Neuronal stem cell (in vitro differentiated cells): Measurements from ENCODE around the gene CDK11A.

Experiments
- DNase-seq: peaks from one replicate; pipeline ENCODE4 v3.0.0-alpha.2; 2013; ENCODE audit warnings: low spot score
- H2AFZ ChIP-seq: one replicate; pipeline ENCODE4 v1.6.1; 2013; ENCODE audit warnings: mild to moderate bottlenecking, low read length, inconsistent platforms
- H2AK5ac ChIP-seq: 2 replicates; pipeline ENCODE4 v1.6.1; 2013; ENCODE audit warnings: low read depth, mild to moderate bottlenecking, inconsistent platforms, low read length, moderate library complexity, mixed read lengths
- H2BK120ac ChIP-seq: 2 replicates; pipeline ENCODE4 v1.6.1; 2013; ENCODE audit warnings: low read depth, mild to moderate bottlenecking, inconsistent platforms, low read length, moderate library complexity, mixed read lengths
- H2BK12ac ChIP-seq: one replicate; pipeline ENCODE4 v1.6.1; 2013; ENCODE audit warnings: low read length, inconsistent platforms
- H2BK15ac ChIP-seq: 2 replicates; pipeline ENCODE4 v1.6.1; 2013; ENCODE audit warnings: mild to moderate bottlenecking, low read length, inconsistent platforms, mixed read lengths
- H2BK5ac ChIP-seq: one replicate; pipeline ENCODE4 v1.6.1; 2013; ENCODE audit warnings: inconsistent platforms, mild to moderate bottlenecking, low read length, moderate library complexity
- H3K14ac ChIP-seq: one replicate; pipeline ENCODE4 v1.6.1; 2013; ENCODE audit warnings: low read length, inconsistent platforms
- H3K18ac ChIP-seq: 2 replicates; pipeline ENCODE4 v1.6.1; 2013; ENCODE audit warnings: low read length, inconsistent platforms
- H3K23ac ChIP-seq: 2 replicates; pipeline ENCODE4 v1.6.1; 2013; ENCODE audit warnings: low read depth, mild to moderate bottlenecking, mixed read lengths, low read length, inconsistent platforms; ENCODE audit not compliant: poor library complexity
- H3K27ac ChIP-seq: replicated peaks from 3 replicates; pipeline ENCODE4 v1.5.1; 2013; ENCODE audit warnings: low read length, inconsistent platforms
- H3K27me3 ChIP-seq, 3 experiments: 2 replicates each; pipeline ENCODE4 v1.6.1; 2013; ENCODE audit warnings: low read length in 3 of 3, mild to moderate bottlenecking in 2 of 3, inconsistent platforms in 1 of 3, low read depth in 1 of 3, mixed read lengths in 1 of 3, moderate library complexity in 1 of 3; ENCODE audit not compliant: control insufficient read depth in 3 of 3, insufficient read depth in 3 of 3
- H3K36me3 ChIP-seq, 2 donors: replicated peaks in 1 of 2; 2 replicates each; pipeline ENCODE4 v1.6.1; 2013; ENCODE audit warnings: low read length in 2 of 2; ENCODE audit not compliant: control insufficient read depth in 2 of 2, insufficient read depth in 2 of 2
- H3K4ac ChIP-seq: 2 replicates; pipeline ENCODE4 v1.6.1; 2013; ENCODE audit warnings: inconsistent platforms, mild to moderate bottlenecking, low read length, moderate library complexity
- H3K4me1 ChIP-seq, 2 donors: 1 replicate in 1 of 2; 2 replicates in 1 of 2; pipeline ENCODE4 v1.6.1; 2013; ENCODE audit warnings: low read length in 2 of 2, low read depth in 1 of 2; ENCODE audit not compliant: control insufficient read depth in 2 of 2, insufficient read depth in 1 of 2
- H3K4me2 ChIP-seq: one replicate; pipeline ENCODE4 v1.6.1; 2013; ENCODE audit warnings: mild to moderate bottlenecking, low read length, inconsistent platforms; ENCODE audit not compliant: insufficient read depth, poor library complexity, severe bottlenecking
- H3K4me3 ChIP-seq, 2 donors: 2 replicates each; pipeline ENCODE4 v1.5.1; 2013; ENCODE audit warnings: low read length in 2 of 2, mild to moderate bottlenecking in 2 of 2, inconsistent platforms in 1 of 2, moderate library complexity in 1 of 2
- H3K79me1 ChIP-seq: one replicate; pipeline ENCODE4 v1.6.1; 2013; ENCODE audit warnings: low read depth, mild to moderate bottlenecking, inconsistent platforms, low read length, moderate library complexity
- H3K9ac ChIP-seq: one replicate; pipeline ENCODE4 v1.6.1; 2013; ENCODE audit warnings: mild to moderate bottlenecking, low read depth, low read length, inconsistent platforms; ENCODE audit not compliant: poor library complexity
- H3K9me3 ChIP-seq, 2 donors: replicated peaks in 1 of 2; 2 replicates each; pipeline versions ENCODE3 to v1.6.1; 2013; ENCODE audit warnings: low read length in 2 of 2, mild to moderate bottlenecking in 2 of 2, inconsistent platforms in 1 of 2, low read depth in 1 of 2, mixed read lengths in 1 of 2, moderate library complexity in 1 of 2; ENCODE audit not compliant: control insufficient read depth in 2 of 2, insufficient read depth in 1 of 2
- H4K8ac ChIP-seq: one replicate; pipeline ENCODE4 v1.6.1; 2013; ENCODE audit warnings: low read depth, mild to moderate bottlenecking, inconsistent platforms, low read length, moderate library complexity
- H4K91ac ChIP-seq: one replicate; pipeline ENCODE4 v1.6.1; 2013; ENCODE audit warnings: low read length, low read depth, mild to moderate bottlenecking, inconsistent platforms; ENCODE audit not compliant: poor library complexity
- WGBS, 2 donors: extraction: QIAGEN DNeasy Blood & Tissue Kit; methylation state at CpG; one replicate each; pipeline ENCODE4 v1.1.7; 2013; ENCODE audit warnings: missing lambda C conversion rate in 2 of 2, mixed read lengths in 1 of 2; ENCODE audit not compliant: insufficient read length in 2 of 2, insufficient replicate concordance in 1 of 2; ENCODE audit errors: extremely low coverage in 2 of 2; 5-methylcytosine and 5-hydroxymethylcytosine counted together

CDK11A gene

GRCh38 chr1:1758692-1759455 lies 34.7 kb upstream of the CDK11A start:
- Histone ChIP-seq H4K91ac (no peak overlapping the region), H3K27ac (no peak overlapping the region), H3K18ac (no peak overlapping the region), H3K4me1 (peaks cover 0 to 4% of the 10 kb centered on the region in 2 donors), H3K27me3 (no peaks in the 10 kb centered on the region), H2BK12ac (no peak overlapping the region), H3K4me2 (no peak overlapping the region), H3K36me3 (peaks cover 53 to 91% of the 10 kb centered on the region in 2 donors), H2BK15ac (no peak overlapping the region), H4K8ac (no peak overlapping the region), H3K9me3 (no peaks in the 10 kb centered on the region), H3K4ac (no peak overlapping the region), H2AK5ac (no peak overlapping the region), H3K23ac (peak overlapping the region; percentile 92), H3K79me1 (peaks cover 30% of the 10 kb centered on the region), H3K14ac (no peak overlapping the region), H2BK5ac (no peak overlapping the region), H2AFZ (no peak overlapping the region), H2BK120ac (no peak overlapping the region), H3K9ac (peak overlapping the region; percentile 44), H3K4me3 (peak overlapping the region in 1 of 2 donors; percentile 27)
- DNase-seq, result no peak
- WGBS, 2 donors, result no CpG with 5 or more reads among the region's 34 CpGs

- H3K79me1 ChIP-seq, result peaks cover 29% of the 10 kb centered on the region
- H2AFZ ChIP-seq, result no peak overlapping the region
- H2BK120ac ChIP-seq, result no peak overlapping the region
- H3K27ac ChIP-seq, result no peak overlapping the region
- H3K14ac ChIP-seq, result no peak overlapping the region
- no peak overlapping the region for H3K4me3 ChIP-seq
- peaks cover 52 to 94% of the 10 kb centered on the region in 2 donors for H3K36me3 ChIP-seq
- no peak overlapping the region for H2BK12ac ChIP-seq
- H3K27me3 ChIP-seq, result no peaks in the 10 kb centered on the region
- no peaks in the 10 kb centered on the region for H3K4me1 ChIP-seq
- H3K9me3 ChIP-seq, result no peaks in the 10 kb centered on the region
- peak overlapping the region; percentile 97 for H3K23ac ChIP-seq
- H3K9ac ChIP-seq, result no peak overlapping the region
- DNase-seq, result no peak
- no peak overlapping the region for H3K4me2 ChIP-seq
- H2BK15ac ChIP-seq, result no peak overlapping the region
- H2AK5ac ChIP-seq, result no peak overlapping the region
- no CpG with 5 or more reads among the region's 27 CpGs for WGBS, 2 donors
- H2BK5ac ChIP-seq, result peak overlapping the region; percentile 53
- H3K4ac ChIP-seq, result no peak overlapping the region
- no peak overlapping the region for H4K8ac ChIP-seq
- H4K91ac ChIP-seq, result no peak overlapping the region
- H3K18ac ChIP-seq, result no peak overlapping the region
These were observed 34.0 kb upstream of the CDK11A start for GRCh38 chr1:1758059-1758621.

GRCh38 chr1:1757422-1758058 lies 33.4 kb upstream of the CDK11A start:
- no peak overlapping the region for H3K27ac ChIP-seq
- no peak overlapping the region for H3K9ac ChIP-seq
- no peak overlapping the region for H3K4me2 ChIP-seq
- no peak overlapping the region for H4K8ac ChIP-seq
- no peaks in the 10 kb centered on the region for H3K27me3 ChIP-seq
- peak overlapping the region; percentile 53 for H2BK5ac ChIP-seq
- H3K4me3 ChIP-seq, result no peak overlapping the region
- no peaks in the 10 kb centered on the region for H3K9me3 ChIP-seq
- H3K79me1 ChIP-seq, result peaks cover 29% of the 10 kb centered on the region
- no peak overlapping the region for H3K18ac ChIP-seq
- H3K36me3 ChIP-seq, result peaks cover 48 to 94% of the 10 kb centered on the region in 2 donors
- no CpG with 5 or more reads among the region's 25 CpGs for WGBS, 2 donors
- H2BK15ac ChIP-seq, result no peak overlapping the region
- H2AFZ ChIP-seq, result no peak overlapping the region
- no peaks in the 10 kb centered on the region for H3K4me1 ChIP-seq
- no peak overlapping the region for H3K14ac ChIP-seq
- peak overlapping the region; percentile 97 for H3K23ac ChIP-seq
- no peak overlapping the region for H4K91ac ChIP-seq
- H2BK120ac ChIP-seq, result no peak overlapping the region
- no peak overlapping the region for H3K4ac ChIP-seq
- no peak for DNase-seq
- no peak overlapping the region for H2BK12ac ChIP-seq
- no peak overlapping the region for H2AK5ac ChIP-seq
